SJSA1 (cell line): Measurements from ENCODE around the gene OSGEP. TPM values are rescaled to one million over a fixed set of nuclear protein-coding genes. Genes with fewer than 3 reads are reported as not detected.

Experiments used
- DNase-seq, 2 experiments: peaks; one replicate each; pipeline ENCODE4 v3.0.0-alpha.2; 2015 to 2020; ENCODE audit warnings: low spot score in 2 of 2, low read depth in 1 of 2
- H3K27ac ChIP-seq: fragments of 250-450 bp; sonication (Bioruptor Pico); 2 replicates; pipeline ENCODE4 v1.5.1; 2020; ENCODE audit warnings: mild to moderate bottlenecking, moderate library complexity
- H3K27me3 ChIP-seq: fragments of 250-450 bp; sonication (Bioruptor Pico); replicated peaks from 2 replicates; pipeline ENCODE4 v1.5.1; 2020; ENCODE audit warnings: mild to moderate bottlenecking, moderate library complexity
- H3K36me3 ChIP-seq: fragments of 250-450 bp; sonication (Bioruptor Pico); 2 replicates; pipeline ENCODE4 v1.5.1; 2020; ENCODE audit warnings: mild to moderate bottlenecking
- H3K4me1 ChIP-seq: fragments of 250-450 bp; sonication (Bioruptor Pico); replicated peaks from 2 replicates; pipeline ENCODE4 v1.6.1; 2021; ENCODE audit warnings: mild to moderate bottlenecking
- H3K4me3 ChIP-seq: fragments of 250-450 bp; sonication (Bioruptor Pico); 2 replicates; pipeline ENCODE4 v1.5.1; 2020; ENCODE audit warnings: mild to moderate bottlenecking
- H3K9me3 ChIP-seq: fragments of 250-450 bp; sonication (Bioruptor Pico); replicated peaks from 2 replicates; pipeline ENCODE4 v1.5.1; 2020; ENCODE audit warnings: mild to moderate bottlenecking
- total RNA-seq: library from RNA; depleted of rRNA; stranded (reverse); fragments of >200 nt; shearing (Covaris generic); gene quantifications from 2 replicates; pipeline ENCODE4 v1.2.3, GENCODE V29; 2014

Gene OSGEP
- total RNA-seq, 1 experiment from 2014 or later: 27.3 TPM

DNA sequence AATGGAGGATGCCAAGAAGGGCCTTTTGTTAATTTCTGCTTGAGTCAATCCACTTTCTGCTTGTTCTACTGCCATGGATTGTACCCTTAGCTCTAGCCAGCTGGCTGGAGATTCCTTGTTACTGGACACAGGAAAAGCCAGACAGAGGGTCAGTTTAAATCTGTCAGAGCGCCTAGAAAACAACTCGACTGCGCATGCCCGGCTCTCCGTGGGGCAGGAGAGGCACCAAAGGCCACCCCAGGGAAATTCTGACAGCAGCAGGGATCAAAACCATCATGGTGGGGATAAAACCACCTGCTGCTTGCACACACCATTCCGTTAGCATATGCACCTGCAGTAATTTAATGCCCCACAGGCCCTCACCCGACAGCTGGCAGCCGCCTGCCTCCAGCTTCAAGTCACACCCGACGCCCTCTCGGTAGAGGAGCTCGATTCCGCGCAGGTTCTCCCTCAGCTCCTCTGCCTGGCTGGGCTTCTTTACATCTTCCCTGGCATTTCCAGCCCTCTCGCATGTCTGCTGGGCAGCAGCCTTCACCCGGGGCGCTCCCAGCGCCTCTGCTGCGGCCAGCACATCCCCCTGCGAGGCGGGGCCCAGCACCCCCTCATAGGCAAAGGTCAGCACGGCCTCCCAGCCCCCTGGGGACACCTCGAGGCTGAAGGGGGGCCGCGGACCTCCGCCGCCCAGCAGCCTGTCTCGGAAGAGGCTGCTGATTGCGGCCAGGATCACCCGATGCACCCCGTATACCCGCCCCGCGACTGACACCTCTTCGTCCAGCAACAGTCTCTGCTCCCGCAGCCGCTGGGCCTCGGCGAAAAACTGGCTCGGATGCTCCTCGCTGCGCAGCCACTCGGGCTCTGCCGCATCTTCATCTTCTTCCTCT is 19.7 kb downstream of the OSGEP start:
- no peak for DNase-seq
- no peaks in the 10 kb centered on the region for H3K4me1 ChIP-seq
- H3K9me3 ChIP-seq: no peaks in the 10 kb centered on the region
- H3K4me3 ChIP-seq: no peak overlapping the region
- no peaks in the 10 kb centered on the region for H3K36me3 ChIP-seq
- no peak overlapping the region for H3K27ac ChIP-seq
- no peaks in the 10 kb centered on the region for H3K27me3 ChIP-seq

- H3K9me3 ChIP-seq: no peaks in the 10 kb centered on the region
- H3K4me3 ChIP-seq: no peak overlapping the region
- H3K36me3 ChIP-seq: no peaks in the 10 kb centered on the region
- no peaks in the 10 kb centered on the region for H3K27me3 ChIP-seq
- no peak for DNase-seq
- peaks cover 3% of the 10 kb centered on the region; the same call in 1 of the 2 replicates for H3K4me1 ChIP-seq
- H3K27ac ChIP-seq: no peak overlapping the region
Measured at GRCh38 chr14:20429801-20430669, 24.6 kb downstream of the OSGEP start.

GRCh38 chr14:20428802-20429201 is 25.8 kb downstream of the OSGEP start:
- H3K27ac ChIP-seq: no peak overlapping the region
- no peaks in the 10 kb centered on the region for H3K36me3 ChIP-seq
- H3K4me1 ChIP-seq: peaks cover 3% of the 10 kb centered on the region; the same call in 1 of the 2 replicates
- DNase-seq: no peak
- no peaks in the 10 kb centered on the region for H3K27me3 ChIP-seq
- H3K4me3 ChIP-seq: no peak overlapping the region
- H3K9me3 ChIP-seq: no peaks in the 10 kb centered on the region

GRCh38 chr14:20428010-20428365 is 26.6 kb downstream of the OSGEP start:
- Histone ChIP-seq H3K4me1 (peaks cover 3% of the 10 kb centered on the region; the same call in 1 of the 2 replicates), H3K27ac (no peak overlapping the region), H3K27me3 (no peaks in the 10 kb centered on the region), H3K36me3 (no peaks in the 10 kb centered on the region), H3K4me3 (no peak overlapping the region), H3K9me3 (no peaks in the 10 kb centered on the region)
- no peak for DNase-seq

GRCh38 chr14:20427231-20428009 is 27.2 kb downstream of the OSGEP start:
- no peaks in the 10 kb centered on the region for H3K27me3 ChIP-seq
- H3K4me1 ChIP-seq: peaks cover 3% of the 10 kb centered on the region; the same call in 1 of the 2 replicates
- no peaks in the 10 kb centered on the region for H3K36me3 ChIP-seq
- H3K27ac ChIP-seq: no peak overlapping the region
- H3K9me3 ChIP-seq: no peaks in the 10 kb centered on the region
- no peak overlapping the region for H3K4me3 ChIP-seq
- DNase-seq: peak in 1 of 2 experiments; percentile 31

- no peak for DNase-seq
- Histone ChIP-seq H3K27me3 (no peaks in the 10 kb centered on the region), H3K27ac (no peak overlapping the region), H3K4me1 (peaks cover 3% of the 10 kb centered on the region; the same call in 1 of the 2 replicates), H3K9me3 (no peaks in the 10 kb centered on the region), H3K36me3 (no peaks in the 10 kb centered on the region), H3K4me3 (no peak overlapping the region)
Measured at GRCh38 chr14:20424851-20425250, 29.8 kb downstream of the OSGEP start.

DNA sequence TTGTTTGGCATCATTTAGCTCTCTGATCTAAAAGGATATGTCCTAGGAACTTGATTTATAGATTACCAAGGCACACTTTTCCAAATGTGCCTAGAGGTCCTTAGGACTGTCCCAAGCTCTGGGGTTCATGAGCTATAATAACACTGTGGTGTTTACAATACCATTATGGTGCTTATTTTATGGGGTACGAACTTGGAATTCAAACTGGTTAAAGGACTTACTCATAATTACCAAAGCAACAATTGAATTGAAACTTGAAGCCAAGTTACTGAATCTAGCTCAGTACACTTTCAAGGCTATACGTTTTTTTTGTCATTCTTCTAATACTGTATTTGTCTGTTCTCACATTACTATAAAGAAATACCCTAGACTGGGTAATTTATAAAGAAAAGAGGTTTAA is 31.7 kb downstream of the OSGEP start:
- no peak overlapping the region for H3K27ac ChIP-seq
- no peak for DNase-seq
- no peaks in the 10 kb centered on the region for H3K36me3 ChIP-seq
- no peak overlapping the region for H3K4me3 ChIP-seq
- no peaks in the 10 kb centered on the region for H3K9me3 ChIP-seq
- H3K27me3 ChIP-seq: no peaks in the 10 kb centered on the region
- peaks cover 3% of the 10 kb centered on the region; the same call in 1 of the 2 replicates for H3K4me1 ChIP-seq

- Histone ChIP-seq H3K36me3 (no peaks in the 10 kb centered on the region), H3K27ac (no peak overlapping the region), H3K9me3 (no peaks in the 10 kb centered on the region), H3K27me3 (no peaks in the 10 kb centered on the region), H3K4me3 (no peak overlapping the region), H3K4me1 (no peaks in the 10 kb centered on the region)
- DNase-seq: no peak
Measured at GRCh38 chr14:20421267-20421666, 33.3 kb downstream of the OSGEP start.

- H3K9me3 ChIP-seq: no peaks in the 10 kb centered on the region
- H3K27me3 ChIP-seq: no peaks in the 10 kb centered on the region
- no peaks in the 10 kb centered on the region for H3K4me1 ChIP-seq
- DNase-seq: no peak
- no peak overlapping the region for H3K4me3 ChIP-seq
- no peak overlapping the region for H3K27ac ChIP-seq
- H3K36me3 ChIP-seq: no peaks in the 10 kb centered on the region
Measured at GRCh38 chr14:20419419-20419818, 35.2 kb downstream of the OSGEP start.

GRCh38 chr14:20418501-20418909 is 36.1 kb downstream of the OSGEP start:
- Histone ChIP-seq H3K9me3 (no peaks in the 10 kb centered on the region), H3K27me3 (no peaks in the 10 kb centered on the region), H3K27ac (no peak overlapping the region), H3K4me3 (no peak overlapping the region), H3K36me3 (no peaks in the 10 kb centered on the region), H3K4me1 (peaks cover 4% of the 10 kb centered on the region)
- no peak for DNase-seq

DNA sequence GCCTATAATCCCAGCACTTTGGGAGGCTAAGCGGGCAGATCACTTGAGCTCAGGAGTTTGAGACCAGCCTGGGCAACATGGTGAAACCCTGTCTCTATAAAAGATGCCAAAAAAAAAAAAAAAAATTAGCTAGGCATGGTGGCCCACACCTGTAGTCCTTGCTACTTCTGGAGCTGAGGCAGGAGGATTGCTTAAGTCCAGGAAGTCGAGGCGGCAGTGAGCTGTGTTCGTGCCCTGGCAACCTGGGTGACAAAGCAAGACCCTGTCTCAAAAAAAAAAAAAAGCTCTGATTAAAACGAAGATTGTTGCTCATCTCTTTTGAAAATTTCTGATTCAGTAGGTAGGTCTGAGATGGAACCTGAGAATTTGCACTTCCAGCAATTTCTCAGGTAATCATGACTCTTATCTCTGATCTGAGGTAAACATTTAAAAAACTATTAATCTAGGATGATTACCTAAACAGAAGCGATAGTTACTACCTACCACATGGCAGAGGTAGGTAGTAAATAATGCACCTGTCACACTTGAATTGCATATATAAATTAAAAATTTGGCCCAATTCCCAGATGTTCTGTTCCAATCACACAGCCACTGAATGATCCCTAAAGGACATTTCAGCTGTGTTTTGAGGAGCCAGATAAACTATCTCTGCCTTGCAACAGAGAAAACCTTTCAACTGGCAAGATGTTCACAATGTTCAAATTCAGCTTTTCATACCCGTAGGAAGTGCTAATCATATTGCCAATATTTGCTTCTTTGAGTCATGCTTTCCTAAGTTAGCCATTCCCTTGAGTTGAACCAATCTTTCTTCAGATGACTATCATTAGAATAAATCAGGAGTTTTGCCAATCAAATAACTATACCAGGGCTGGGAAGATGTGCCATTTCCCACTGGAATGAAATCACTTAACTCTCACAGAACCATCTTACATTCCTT is 37.1 kb downstream of the OSGEP start:
- no peaks in the 10 kb centered on the region for H3K27me3 ChIP-seq

DNA sequence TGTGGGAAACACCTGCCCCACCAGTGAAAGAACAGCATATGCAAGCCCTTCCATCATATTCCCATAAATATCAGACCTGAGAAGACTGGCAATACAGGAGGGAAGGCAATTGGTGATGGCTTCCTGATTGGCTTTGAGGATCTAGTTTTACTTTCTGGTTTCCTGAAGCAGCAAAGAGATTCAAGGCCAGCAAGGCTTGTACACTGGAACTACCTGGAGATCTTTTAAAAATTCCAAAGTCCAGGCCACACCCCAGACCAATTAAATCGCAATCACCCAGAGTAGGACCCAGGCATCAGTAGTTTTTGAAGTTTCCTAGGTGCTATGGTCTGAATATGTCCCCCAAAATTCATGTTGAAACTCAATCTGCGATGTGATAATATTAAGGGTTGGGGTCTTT is 38.4 kb downstream of the OSGEP start:
- no peak for DNase-seq
- no peaks in the 10 kb centered on the region for H3K36me3 ChIP-seq
- H3K9me3 ChIP-seq: no peaks in the 10 kb centered on the region
- no peaks in the 10 kb centered on the region for H3K27me3 ChIP-seq
- H3K27ac ChIP-seq: no peak overlapping the region
- peaks cover 10% of the 10 kb centered on the region for H3K4me1 ChIP-seq
- no peak overlapping the region for H3K4me3 ChIP-seq

More for the DNA sequence above, 37.1 kb downstream of the OSGEP start:
- no peak overlapping the region for H3K27ac ChIP-seq
- H3K9me3 ChIP-seq: no peaks in the 10 kb centered on the region
- DNase-seq: no peak
- H3K4me3 ChIP-seq: no peak overlapping the region
- H3K4me1 ChIP-seq: peaks cover 4% of the 10 kb centered on the region
- no peaks in the 10 kb centered on the region for H3K36me3 ChIP-seq
